Choroid plexus epithelial cell (primary cell): Measurements from ENCODE around the gene MMD.

Experiments
- DNase-seq: peaks from one replicate; pipeline ENCODE4 v3.0.0-alpha.2; 2010; ENCODE audit warnings: low read depth
- H3K4me3 ChIP-seq: 2 replicates; pipeline ENCODE4 v1.5.1; 2011; ENCODE audit warnings: low read depth, mild to moderate bottlenecking, control low read depth, low read length, moderate library complexity
- CTCF ChIP-seq: conservative IDR thresholded peaks from 2 replicates; pipeline ENCODE4 v1.5.1; 2011; ENCODE audit warnings: low read depth, mild to moderate bottlenecking, control low read depth, inconsistent platforms, low read length, moderate library complexity

The MMD gene

GRCh38 chr17:55343900-55344513, 77.6 kb downstream of the MMD start:
- DNase-seq, result no peak
- no peak overlapping the region for H3K4me3 ChIP-seq
- no peak for TF ChIP-seq CTCF

GRCh38 chr17:55342800-55343585, 78.6 kb downstream of the MMD start:
- no peak for TF ChIP-seq CTCF
- no peak for DNase-seq
- no peak overlapping the region for H3K4me3 ChIP-seq
